HepG2 (cell line): ENCODE measurements around the gene JAGN1. TPM values are rescaled to one million over a fixed set of nuclear protein-coding genes. Genes with fewer than 3 reads are reported as not detected.

Source experiments
- HNRNPH1 ChIP-seq: fragments of 200-400 bp; formaldehyde crosslinking; optimal IDR thresholded peaks from 2 replicates; pipeline ENCODE3; 2017; ENCODE audit warnings: mild to moderate bottlenecking, low read depth, low read length
- NR2F2 ChIP-seq: IDR thresholded peaks from 2 replicates; pipeline ENCODE4 v1.6.1; 2012; ENCODE audit warnings: low read depth, inconsistent platforms, borderline replicate concordance
- PHF5A ChIP-seq: IDR thresholded peaks from one replicate; pipeline ENCODE4 v1.6.1; 2018; ENCODE audit warnings: low read depth, missing genetic modification reagents; ENCODE audit not compliant: unreplicated experiment
- RFXAP ChIP-seq: sonication (generic); formaldehyde crosslinking; IDR thresholded peaks from 2 replicates; pipeline ENCODE4 v1.4.0; 2020; ENCODE audit warnings: missing genetic modification reagents, borderline replicate concordance
- SALL2 ChIP-seq: sonication (generic); formaldehyde crosslinking; IDR thresholded peaks from 2 replicates; pipeline ENCODE4 v1.8.1; 2023; ENCODE audit warnings: mild to moderate bottlenecking, missing genetic modification reagents, inconsistent platforms
- STAT6 ChIP-seq: sonication (generic); formaldehyde crosslinking; IDR thresholded peaks from 2 replicates; pipeline ENCODE4 v1.4.0; 2020; ENCODE audit warnings: missing genetic modification reagents, mild to moderate bottlenecking, borderline replicate concordance
- ZNF30 ChIP-seq: sonication (generic); formaldehyde crosslinking; IDR thresholded peaks from 2 replicates; pipeline ENCODE4 v1.5.0; 2020; ENCODE audit warnings: mild to moderate bottlenecking, missing genetic modification reagents
- ZNF747 ChIP-seq: sonication (generic); formaldehyde crosslinking; IDR thresholded peaks from 2 replicates; pipeline ENCODE4 v1.8.1; 2023; ENCODE audit warnings: missing genetic modification reagents, mild to moderate bottlenecking, borderline replicate concordance
- ZNF773 ChIP-seq: sonication (generic); formaldehyde crosslinking; IDR thresholded peaks from 2 replicates; pipeline ENCODE4 v1.4.0; 2020; ENCODE audit warnings: missing genetic modification reagents, borderline replicate concordance
- polyA plus RNA-seq, 8 experiments: library from polyadenylated mRNA; depleted of rRNA in 3 of 8; stranded (reverse) in 7 of 8; unstranded in 1 of 8; fragments of >200 nt; fragmentation: Illumina TruSeq in 4 of 8; extraction: Trizol in 4 of 8; gene quantifications; 2 replicates each; pipeline versions ENCODE4 v1.2.1 to v1.2.3, GENCODE V29; 2011 to 2016; ENCODE audit warnings: low read depth in 4 of 8, missing spikeins in 1 of 8, mixed read lengths in 1 of 8; ENCODE audit not compliant: insufficient read depth in 1 of 8
- total RNA-seq, 5 experiments: library from RNA; depleted of rRNA; stranded (reverse); fragments of >200 nt; fragmentation: Illumina TruSeq; extraction: Trizol; gene quantifications; 2 replicates each; pipeline ENCODE4 v1.2.3, GENCODE V29; 2016; ENCODE audit warnings: low read depth in 1 of 5
- TF ChIP-seq, protein P1 (sequence below): sonication (generic); formaldehyde crosslinking; conservative IDR thresholded peaks from 2 replicates; pipeline ENCODE4 v1.4.0; 2020; ENCODE audit warnings: missing genetic modification reagents
- TF ChIP-seq, protein P2 (sequence below): sonication (generic); formaldehyde crosslinking; IDR thresholded peaks from 2 replicates; pipeline ENCODE4 v1.4.0; 2020; ENCODE audit warnings: mild to moderate bottlenecking, missing genetic modification reagents
- TF ChIP-seq, protein P3 (sequence below): sonication (generic); formaldehyde crosslinking; IDR thresholded peaks from 2 replicates; pipeline ENCODE4 v1.5.0; 2020; ENCODE audit warnings: mild to moderate bottlenecking, missing genetic modification reagents
- TF ChIP-seq, protein P4 (sequence below): sonication (generic); formaldehyde crosslinking; IDR thresholded peaks from 2 replicates; pipeline ENCODE4 v1.4.0; 2020; ENCODE audit warnings: mild to moderate bottlenecking, missing genetic modification reagents, borderline replicate concordance
- TF ChIP-seq, protein P5 (sequence below): sonication (generic); formaldehyde crosslinking; conservative IDR thresholded peaks from 2 replicates; pipeline ENCODE4 v1.5.0; 2020; ENCODE audit warnings: missing genetic modification reagents

JAGN1 gene
- total and polyA plus RNA-seq, 2 of the 13 experiments (the other 11 are each of a cell fraction or from before 2014, with no cell fraction given), result 49.9 to 50.9 TPM

DNA sequence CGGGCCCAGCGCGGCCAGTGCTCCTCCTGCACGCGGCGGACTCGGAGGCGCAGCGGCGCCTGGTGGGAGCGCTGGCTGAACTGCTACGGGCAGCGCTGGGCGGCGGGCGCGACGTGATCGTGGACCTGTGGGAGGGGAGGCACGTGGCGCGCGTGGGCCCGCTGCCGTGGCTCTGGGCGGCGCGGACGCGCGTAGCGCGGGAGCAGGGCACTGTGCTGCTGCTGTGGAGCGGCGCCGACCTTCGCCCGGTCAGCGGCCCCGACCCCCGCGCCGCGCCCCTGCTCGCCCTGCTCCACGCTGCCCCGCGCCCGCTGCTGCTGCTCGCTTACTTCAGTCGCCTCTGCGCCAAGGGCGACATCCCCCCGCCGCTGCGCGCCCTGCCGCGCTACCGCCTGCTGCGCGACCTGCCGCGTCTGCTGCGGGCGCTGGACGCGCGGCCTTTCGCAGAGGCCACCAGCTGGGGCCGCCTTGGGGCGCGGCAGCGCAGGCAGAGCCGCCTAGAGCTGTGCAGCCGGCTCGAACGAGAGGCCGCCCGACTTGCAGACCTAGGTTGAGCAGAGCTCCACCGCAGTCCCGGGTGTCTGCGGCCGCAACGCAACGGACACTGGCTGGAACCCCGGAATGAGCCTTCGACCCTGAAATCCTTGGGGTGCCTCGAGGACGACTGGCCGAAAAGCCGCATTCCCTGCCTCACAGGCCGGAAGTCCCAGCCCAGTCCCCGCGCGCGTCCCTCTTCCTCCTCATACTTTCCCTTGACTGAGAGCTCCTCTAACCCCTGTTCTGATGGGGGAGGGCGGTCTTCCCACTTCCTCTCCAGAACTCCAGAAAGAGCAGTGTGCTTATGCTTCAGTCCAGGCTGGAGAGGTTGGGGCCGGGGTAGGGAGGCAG is 25.1 kb downstream of the JAGN1 start (continued):
- TF ChIP-seq, protein P1, sequence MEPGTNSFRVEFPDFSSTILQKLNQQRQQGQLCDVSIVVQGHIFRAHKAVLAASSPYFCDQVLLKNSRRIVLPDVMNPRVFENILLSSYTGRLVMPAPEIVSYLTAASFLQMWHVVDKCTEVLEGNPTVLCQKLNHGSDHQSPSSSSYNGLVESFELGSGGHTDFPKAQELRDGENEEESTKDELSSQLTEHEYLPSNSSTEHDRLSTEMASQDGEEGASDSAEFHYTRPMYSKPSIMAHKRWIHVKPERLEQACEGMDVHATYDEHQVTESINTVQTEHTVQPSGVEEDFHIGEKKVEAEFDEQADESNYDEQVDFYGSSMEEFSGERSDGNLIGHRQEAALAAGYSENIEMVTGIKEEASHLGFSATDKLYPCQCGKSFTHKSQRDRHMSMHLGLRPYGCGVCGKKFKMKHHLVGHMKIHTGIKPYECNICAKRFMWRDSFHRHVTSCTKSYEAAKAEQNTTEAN (CRISPR knock-in tag), result peak; percentile 86
- TF ChIP-seq ZNF747 (no peak), HNRNPH1 (no peak), RFXAP (CRISPR knock-in tag) (peak; percentile 81; the same call in 1 of the 2 replicates), ZNF773 (CRISPR knock-in tag) (peak; percentile 89; the same call in 1 of the 2 replicates), ZNF30 (CRISPR knock-in tag) (no peak; the same call in 1 of the 2 replicates), SALL2 (CRISPR knock-in tag) (no peak; the same call in 1 of the 2 replicates), NR2F2 (no peak; the same call in 1 of the 2 replicates), PHF5A (CRISPR knock-in tag) (peak; percentile 18), STAT6 (no peak)
- TF ChIP-seq, protein P2, sequence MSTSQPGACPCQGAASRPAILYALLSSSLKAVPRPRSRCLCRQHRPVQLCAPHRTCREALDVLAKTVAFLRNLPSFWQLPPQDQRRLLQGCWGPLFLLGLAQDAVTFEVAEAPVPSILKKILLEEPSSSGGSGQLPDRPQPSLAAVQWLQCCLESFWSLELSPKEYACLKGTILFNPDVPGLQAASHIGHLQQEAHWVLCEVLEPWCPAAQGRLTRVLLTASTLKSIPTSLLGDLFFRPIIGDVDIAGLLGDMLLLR, result peak; percentile 87
- TF ChIP-seq, protein P3, sequence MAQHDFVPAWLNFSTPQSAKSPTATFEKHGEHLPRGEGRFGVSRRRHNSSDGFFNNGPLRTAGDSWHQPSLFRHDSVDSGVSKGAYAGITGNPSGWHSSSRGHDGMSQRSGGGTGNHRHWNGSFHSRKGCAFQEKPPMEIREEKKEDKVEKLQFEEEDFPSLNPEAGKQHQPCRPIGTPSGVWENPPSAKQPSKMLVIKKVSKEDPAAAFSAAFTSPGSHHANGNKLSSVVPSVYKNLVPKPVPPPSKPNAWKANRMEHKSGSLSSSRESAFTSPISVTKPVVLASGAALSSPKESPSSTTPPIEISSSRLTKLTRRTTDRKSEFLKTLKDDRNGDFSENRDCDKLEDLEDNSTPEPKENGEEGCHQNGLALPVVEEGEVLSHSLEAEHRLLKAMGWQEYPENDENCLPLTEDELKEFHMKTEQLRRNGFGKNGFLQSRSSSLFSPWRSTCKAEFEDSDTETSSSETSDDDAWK (CRISPR knock-in tag), result no peak
- TF ChIP-seq, protein P4, sequence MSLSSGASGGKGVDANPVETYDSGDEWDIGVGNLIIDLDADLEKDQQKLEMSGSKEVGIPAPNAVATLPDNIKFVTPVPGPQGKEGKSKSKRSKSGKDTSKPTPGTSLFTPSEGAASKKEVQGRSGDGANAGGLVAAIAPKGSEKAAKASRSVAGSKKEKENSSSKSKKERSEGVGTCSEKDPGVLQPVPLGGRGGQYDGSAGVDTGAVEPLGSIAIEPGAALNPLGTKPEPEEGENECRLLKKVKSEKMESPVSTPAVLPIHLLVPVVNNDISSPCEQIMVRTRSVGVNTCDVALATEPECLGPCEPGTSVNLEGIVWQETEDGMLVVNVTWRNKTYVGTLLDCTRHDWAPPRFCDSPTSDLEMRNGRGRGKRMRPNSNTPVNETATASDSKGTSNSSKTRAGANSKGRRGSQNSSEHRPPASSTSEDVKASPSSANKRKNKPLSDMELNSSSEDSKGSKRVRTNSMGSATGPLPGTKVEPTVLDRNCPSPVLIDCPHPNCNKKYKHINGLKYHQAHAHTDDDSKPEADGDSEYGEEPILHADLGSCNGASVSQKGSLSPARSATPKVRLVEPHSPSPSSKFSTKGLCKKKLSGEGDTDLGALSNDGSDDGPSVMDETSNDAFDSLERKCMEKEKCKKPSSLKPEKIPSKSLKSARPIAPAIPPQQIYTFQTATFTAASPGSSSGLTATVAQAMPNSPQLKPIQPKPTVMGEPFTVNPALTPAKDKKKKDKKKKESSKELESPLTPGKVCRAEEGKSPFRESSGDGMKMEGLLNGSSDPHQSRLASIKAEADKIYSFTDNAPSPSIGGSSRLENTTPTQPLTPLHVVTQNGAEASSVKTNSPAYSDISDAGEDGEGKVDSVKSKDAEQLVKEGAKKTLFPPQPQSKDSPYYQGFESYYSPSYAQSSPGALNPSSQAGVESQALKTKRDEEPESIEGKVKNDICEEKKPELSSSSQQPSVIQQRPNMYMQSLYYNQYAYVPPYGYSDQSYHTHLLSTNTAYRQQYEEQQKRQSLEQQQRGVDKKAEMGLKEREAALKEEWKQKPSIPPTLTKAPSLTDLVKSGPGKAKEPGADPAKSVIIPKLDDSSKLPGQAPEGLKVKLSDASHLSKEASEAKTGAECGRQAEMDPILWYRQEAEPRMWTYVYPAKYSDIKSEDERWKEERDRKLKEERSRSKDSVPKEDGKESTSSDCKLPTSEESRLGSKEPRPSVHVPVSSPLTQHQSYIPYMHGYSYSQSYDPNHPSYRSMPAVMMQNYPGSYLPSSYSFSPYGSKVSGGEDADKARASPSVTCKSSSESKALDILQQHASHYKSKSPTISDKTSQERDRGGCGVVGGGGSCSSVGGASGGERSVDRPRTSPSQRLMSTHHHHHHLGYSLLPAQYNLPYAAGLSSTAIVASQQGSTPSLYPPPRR (CRISPR knock-in tag), result no peak; the same call in 1 of the 2 replicates
- TF ChIP-seq, protein P5, sequence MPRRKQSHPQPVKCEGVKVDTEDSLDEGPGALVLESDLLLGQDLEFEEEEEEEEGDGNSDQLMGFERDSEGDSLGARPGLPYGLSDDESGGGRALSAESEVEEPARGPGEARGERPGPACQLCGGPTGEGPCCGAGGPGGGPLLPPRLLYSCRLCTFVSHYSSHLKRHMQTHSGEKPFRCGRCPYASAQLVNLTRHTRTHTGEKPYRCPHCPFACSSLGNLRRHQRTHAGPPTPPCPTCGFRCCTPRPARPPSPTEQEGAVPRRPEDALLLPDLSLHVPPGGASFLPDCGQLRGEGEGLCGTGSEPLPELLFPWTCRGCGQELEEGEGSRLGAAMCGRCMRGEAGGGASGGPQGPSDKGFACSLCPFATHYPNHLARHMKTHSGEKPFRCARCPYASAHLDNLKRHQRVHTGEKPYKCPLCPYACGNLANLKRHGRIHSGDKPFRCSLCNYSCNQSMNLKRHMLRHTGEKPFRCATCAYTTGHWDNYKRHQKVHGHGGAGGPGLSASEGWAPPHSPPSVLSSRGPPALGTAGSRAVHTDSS (CRISPR knock-in tag), result no peak; the same call in 1 of the 2 replicates
